GM18520 (cell line): ENCODE data around the gene AP1M2.

Source experiments
- ATAC-seq: cut with Tn5 transposase; IDR thresholded peaks from one replicate; pipeline ENCODE4 v1.9.1; 2021; ENCODE audit not compliant: unreplicated experiment

AP1M2 gene

DNA sequence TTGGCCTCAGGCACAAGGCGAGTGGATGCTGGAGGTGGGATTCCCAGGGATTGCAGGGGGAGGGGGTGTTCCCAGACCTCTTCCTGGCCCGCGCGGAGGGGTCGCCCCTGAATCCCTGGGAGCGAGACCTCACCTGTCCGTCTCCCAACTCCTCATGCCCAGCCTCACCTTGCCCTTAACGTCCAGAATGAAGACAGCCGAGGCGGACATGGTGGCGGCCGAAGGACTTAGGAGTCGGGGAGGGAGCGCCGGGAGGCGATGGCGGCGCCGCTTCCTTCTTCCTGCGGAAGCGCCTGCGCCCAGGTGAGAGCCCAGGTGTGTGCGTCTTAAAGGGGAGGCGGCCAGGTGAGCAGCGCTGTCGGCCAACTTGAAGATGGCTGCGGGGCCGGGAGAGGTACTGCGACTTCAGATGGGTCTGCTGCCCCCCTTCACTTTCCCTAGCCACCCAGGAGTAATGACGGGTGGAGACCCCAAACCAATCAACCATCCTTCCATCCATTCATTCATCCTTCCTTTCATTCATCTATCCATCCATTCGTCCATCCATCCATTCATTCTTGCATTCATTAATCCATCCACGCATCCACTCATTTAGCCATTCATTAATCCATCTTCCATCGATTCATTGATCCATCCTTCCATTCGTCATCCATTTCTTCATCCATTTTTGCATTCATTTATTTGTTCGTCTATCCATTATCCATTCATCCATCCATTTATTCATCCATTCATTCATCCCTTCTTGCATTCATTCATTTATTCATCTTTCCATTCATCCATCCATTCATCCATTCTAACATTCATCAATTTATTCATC lies at the start of gene AP1M2:
Gene AP1M2 (minus strand): TSS at position 291 of the 817 bp plus-strand sequence. CDS start 81 bp downstream, at position 210.
- ATAC-seq = no peak

DNA sequence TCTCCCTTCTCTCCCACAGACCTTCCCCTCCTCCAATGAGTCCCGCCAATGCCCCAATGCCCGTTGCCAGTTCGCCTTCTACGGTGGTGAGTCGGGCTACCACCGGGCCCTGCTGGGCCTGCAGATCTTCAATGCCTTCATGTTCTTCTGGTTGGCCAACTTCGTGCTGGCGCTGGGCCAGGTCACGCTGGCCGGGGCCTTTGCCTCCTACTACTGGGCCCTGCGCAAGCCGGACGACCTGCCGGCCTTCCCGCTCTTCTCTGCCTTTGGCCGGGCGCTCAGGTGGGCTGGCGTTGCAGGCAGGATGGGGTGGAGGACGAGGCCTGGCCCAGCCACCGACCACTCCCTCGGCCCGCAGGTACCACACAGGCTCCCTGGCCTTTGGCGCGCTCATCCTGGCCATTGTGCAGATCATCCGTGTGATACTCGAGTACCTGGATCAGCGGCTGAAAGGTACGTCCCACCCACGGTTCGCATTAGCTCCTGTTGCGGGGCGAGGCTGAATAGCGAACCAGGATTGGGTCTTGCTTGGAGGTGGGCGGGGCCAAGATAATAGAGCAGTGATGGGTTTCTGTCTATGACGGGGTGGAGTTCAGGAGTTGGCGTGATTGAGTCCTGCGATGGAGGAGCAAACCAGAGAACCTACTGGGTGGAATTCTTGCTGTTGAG lies 49.3 kb upstream of the AP1M2 start:
- no peak for ATAC-seq

DNA sequence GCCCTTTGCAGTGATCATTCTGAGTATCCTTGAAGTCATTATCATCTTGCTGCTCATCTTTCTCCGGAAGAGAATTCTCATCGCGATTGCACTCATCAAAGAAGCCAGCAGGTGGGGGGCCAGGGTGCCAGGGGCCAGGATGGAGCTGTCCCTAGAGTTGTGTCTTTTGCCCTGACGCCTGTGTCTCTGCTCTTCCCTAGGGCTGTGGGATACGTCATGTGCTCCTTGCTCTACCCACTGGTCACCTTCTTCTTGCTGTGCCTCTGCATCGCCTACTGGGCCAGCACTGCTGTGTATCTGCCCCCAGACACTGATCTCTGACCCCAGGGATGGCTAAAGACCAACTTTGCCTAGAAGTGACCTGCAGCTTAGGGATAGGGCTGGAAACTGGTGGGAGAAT lies 47.9 kb upstream of the AP1M2 start:
- ATAC-seq = no peak

DNA sequence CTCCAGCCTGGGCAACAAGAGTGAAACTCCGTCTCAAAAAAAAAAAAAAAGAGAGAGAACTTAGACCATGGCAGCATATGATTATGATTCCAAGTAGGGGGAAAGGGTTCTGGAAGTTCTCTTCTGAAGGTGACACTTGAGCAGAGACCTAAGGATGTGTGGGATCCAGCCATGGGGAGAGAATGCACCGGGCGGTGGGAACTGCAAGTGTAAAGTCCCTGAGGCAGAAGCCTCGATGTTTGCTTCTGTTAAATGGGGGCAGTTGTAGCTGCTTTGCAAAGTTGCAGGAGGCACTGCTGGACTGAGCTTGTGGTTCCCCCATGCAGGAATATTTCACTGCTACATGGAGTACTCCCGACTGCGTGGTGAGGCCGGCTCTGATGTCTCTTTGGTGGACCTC lies 47.3 kb upstream of the AP1M2 start:
- ATAC-seq = no peak

DNA sequence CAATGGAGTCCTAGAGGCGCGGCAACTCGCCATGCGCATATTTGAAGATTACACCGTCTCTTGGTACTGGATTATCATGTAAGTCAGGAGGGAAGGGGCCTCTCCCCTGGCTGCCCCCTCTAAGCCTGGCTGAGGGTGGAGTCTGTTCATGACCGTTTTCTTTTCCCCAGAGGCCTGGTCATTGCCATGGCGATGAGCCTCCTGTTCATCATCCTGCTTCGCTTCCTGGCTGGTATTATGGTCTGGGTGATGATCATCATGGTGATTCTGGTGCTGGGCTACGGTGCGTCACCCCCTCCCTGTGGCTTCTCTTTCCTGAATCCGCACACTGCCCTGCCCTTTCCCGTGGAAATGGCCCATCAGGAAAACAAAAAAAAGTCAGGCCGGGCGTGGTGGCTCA lies 44.8 kb upstream of the AP1M2 start:
- no peak for ATAC-seq

DNA sequence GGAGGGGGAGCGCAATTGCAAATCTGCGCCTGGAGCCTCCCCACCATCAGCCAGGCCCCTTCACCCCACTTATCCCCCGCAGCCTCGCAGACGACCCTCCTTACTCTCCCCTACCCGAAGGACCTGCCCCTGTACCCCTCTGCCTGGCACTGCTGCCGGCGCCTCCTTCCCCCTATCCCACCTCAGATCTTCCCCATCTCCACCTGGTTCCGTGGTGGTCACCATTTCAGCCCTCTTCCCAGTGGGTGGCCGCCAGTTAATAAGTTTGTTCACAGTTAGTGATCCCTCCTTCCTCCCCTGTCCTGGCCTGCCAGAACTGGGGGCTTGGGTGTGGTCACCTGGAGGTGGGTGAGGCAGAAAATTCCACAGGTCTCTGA lies 38.6 kb upstream of the AP1M2 start:
- ATAC-seq = no peak

DNA sequence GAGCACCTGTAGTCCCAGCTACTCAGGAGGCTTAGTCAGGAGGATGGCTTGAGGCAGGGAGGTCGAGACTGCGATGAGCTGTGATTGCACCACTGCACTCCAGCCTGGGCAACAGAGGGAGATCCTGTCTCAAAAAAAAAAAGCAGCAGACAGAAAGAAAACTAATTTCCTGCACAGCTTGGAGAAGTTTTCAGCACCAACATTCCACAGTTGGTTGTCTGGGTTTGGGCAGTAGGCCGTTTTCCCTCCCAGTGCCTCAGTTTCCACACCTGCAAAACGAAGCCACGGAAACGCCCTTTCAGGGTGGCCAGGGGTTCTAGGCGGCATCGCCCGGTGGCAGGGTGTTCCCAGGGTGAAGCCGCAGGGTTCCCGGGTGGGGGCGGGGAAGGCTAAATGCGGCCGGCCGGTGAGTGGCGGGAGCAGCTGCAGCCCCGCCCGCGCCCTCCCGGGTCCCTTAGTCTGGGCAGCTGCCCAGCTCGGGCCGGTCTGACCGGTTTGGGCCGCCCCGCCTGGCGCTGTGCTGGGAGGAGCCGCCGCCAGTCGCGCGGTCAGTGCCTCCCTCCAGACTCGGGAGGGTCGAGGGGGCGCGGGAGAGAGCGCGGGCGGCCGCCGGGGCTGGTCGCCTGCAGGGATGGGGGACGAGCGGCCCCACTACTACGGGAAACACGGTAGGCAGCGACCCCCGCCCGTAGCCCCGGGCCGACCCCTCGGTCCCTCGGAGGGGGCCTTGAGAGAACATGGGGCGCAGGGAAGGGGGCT lies 38.1 kb upstream of the AP1M2 start, which contains the start of gene SLC44A2:
Gene SLC44A2 (plus strand): TSS at position 551 of the 759 bp plus-strand sequence. CDS start 81 bp downstream, at position 632.
- ATAC-seq = no peak

DNA sequence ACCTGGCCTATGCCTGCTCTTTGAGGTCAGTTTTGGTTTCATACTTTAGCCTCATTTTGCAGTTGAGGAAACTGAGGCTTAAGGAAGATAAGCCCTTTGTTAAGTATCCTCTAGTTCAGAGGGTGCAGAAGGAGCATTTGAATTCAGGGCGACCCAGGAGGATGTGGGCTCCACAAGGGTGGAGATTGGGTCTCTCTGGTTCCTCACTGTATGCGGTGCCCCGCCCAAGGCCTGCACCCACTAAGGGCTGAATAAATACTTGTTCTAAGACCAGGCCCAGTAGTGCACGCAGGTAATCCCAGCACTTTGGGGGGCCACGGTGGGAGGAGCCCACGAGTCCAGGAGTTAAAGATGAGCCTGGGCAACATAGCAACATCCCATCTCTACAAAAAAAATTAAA lies 37.5 kb upstream of the AP1M2 start:
- ATAC-seq = no peak

DNA sequence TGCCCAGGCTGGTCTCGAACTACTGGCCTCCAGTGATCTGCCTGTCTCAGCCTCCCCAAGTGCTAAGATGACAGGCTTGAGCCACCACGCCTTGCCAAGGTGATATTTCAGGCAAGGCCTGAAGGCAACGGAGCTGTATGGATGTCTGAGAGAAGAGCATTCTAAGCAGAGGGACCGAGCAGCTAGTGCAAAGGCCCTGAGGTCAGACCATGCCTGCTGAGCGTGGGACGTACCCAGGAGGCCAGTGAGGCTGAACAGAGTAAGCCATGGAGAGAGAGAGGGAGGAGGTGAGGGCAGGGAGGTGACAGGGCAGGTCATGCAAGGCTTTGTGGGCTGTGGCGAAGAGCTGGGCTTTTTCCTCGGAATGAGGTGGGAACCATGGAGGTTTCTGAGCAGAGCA lies 34.9 kb upstream of the AP1M2 start:
- no peak for ATAC-seq

DNA sequence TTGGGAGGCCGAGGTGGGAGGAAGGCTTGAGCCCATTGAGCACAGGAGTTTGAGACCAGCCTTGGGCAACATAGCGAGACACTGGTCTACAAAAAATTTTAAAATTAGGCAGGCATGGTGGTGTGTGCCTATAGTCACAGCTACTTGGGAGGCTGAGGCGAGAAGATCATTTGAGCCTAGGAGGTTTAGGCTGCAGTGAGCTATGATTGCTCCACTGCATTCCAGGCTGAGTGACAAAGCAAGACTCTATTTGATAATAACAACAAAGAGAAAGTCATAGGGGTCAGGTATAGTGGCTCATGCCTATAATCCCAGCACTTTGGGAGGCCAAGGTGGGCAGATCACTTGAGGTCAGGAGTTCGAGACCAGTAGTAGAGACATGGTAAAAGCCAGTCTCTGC lies 33.7 kb upstream of the AP1M2 start:
- no peak for ATAC-seq

DNA sequence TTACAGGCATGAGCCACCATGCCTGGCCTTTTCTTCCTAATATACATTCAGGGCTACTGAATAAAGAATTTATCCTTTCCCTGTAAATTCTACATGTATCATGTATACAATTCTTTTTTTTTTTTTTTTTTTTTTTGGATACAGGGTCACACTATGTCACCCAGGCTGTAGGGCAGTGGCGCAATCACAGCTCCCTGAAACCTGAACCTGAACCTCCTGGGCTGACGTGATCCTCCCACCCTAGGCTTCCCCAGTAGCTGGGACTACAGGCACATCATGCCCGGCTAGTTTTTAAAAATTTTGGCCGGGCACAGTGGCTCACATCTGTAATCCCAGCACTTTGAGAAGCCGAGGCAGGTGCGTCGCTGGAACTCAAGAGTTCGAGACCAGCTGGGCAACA lies 31.7 kb upstream of the AP1M2 start:
- ATAC-seq = no peak

DNA sequence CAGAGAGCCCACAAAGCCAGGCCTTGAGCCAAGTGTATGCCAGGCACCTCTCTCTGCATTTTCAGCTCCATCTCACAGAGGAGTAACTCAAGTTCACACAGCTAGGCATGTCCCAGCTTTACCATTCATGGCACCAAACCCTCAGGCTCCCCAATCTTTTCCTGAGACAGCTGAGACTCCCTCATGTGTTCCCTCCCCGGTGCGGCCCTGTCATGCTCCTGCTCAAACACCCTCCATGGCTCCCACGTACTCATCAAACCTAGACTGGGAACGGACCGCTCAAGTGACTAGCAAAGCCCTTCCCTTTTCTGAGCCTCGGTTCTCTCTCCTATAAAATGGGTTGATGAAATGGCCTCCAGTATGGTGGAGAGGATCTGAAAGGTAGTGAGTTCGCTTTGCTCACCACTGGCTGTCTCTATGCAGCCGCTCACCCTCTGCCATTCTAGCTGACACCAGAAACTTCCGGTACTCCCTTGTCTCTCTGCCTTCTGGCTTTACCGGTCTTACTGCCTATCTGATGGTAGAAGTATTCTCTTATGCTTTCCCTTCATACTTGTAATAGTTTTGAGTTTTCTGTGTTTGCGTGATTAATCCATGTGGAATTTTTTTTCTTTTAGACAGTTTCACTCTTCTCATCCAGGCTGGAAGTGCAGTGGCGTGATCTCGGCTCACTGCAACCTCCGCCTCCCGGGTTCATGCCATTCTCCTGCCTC lies 30.5 kb upstream of the AP1M2 start:
- ATAC-seq = no peak

DNA sequence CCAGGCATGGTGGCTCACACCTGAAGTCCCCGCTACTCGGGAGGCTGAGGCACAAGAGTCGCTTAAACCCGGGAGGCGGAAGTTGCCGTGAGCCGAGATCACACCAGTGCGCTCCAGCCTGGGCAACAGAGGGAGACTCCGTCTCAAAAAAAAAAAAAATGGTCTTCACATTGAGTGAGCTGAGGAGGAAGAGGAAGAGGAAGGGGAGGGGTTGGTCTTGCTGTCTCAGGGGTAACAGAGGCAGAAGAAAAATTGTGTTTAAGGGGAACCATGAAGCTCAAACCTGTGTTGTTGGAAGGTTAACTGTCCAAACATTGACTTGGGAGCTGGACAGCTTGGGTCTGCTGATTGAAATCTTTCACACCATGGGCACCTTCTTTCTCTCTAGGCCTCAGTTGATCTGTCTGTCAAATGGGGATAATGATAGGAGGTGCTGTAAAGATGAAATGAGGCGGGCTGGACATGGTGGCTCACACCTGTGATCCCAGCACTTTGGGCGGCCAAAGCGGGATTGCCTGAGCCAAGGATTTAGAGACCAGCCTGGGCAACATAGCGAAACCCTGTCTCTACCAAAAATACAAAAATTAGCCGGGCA lies 28.4 kb upstream of the AP1M2 start:
- no peak for ATAC-seq

DNA sequence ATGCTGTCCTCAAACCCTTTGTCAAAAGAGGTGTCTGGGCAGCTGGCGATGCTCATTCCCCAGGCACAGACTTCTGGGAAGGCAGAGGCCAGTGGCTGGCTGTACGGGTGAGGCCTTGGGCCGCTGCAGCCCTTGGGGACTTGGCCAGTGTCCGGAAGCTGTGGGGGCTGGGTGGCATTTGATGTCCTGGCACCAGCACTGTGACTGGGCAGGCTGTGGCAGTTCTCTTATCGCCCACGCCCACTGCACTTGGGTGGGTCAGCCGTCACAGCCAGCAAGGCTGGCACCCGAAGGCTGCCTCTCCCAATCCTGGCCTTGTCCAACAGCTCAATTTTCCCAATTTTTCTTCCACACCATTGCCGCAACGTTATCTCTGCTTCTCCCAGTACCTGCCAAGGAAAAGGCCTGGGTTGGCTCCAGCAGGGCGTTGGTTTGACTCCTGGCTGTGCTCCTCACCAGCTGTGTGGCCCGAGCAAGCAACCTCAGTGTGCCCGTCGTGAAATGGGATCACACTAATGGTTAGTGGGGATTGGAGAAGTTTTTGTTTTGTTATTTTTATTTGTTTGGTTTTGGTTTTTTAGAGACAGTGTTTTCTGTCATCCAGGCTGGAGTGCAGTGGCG lies 25.5 kb upstream of the AP1M2 start:
- ATAC-seq = no peak

DNA sequence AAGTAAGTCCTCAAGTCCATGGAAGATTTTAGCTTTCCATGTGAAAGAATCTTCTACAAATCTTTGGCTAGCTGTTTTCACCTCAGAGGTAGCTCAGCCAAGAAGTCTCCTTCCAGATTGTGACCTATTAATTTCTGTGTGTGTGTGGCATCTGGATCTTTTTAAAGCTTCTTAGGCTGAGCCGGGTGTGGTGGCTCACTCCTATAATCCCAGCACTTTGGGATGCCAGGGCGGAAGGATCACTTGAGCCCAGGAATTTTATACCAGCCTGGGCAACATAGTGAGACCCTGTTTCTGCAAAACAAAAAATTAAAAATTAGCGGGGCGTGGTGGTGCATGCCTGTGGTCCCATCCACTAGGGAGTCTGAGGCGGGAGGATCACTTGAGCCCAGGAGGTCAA lies 24.8 kb upstream of the AP1M2 start:
- no peak for ATAC-seq

DNA sequence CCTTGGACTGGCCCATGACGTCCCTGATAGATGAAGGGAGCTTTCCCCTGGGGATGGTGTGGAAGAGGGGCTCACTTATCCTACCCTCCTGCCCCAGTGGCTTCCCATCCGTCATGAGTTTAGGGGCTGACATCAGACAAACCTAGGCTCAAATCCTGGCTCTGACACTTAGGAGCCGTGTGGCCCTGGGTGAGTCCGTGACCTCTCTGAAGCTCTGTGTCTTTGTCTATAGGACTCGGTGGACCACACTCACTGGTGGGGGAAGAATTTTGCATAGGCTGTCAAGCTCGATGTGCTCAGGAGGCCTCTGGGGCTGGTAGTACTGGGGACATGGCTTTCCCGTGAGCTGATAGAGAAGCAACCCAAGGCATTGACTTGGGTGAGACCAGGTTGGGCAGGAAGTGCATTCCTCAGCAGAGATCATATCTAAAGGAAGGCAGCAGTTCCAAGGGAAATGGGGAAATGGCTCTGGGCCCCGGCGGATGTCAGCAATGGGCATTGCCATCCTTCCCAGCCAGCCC lies 17.4 kb upstream of the AP1M2 start:
- no peak for ATAC-seq

DNA sequence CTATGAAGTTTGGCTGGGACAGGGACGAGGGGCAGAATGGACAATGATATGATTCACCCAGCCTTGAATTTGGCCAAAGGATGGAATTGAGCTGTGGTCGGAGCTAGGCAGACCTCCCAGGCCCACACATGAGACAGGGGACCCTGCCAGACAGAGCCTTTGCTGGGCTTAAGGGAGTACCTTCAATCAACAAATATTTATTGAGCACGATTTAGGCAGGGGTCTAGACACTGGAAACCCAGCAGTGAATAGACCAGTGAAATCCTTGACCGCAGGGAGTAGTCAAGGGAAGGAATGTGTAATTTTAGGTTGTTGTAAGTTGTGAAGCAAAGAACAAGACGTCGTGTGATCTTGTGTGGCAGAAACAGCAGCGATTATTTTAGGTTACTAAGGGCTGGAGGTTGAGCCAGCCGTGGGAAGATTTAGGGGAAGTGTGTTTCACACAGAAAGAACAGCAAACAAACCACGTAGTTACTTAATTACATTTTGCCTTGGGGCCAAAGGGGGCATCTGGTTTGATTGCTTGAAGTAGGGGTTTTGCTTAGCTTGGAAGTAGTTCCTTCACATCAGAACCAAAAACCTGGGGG lies 16.9 kb upstream of the AP1M2 start:
- ATAC-seq = no peak

DNA sequence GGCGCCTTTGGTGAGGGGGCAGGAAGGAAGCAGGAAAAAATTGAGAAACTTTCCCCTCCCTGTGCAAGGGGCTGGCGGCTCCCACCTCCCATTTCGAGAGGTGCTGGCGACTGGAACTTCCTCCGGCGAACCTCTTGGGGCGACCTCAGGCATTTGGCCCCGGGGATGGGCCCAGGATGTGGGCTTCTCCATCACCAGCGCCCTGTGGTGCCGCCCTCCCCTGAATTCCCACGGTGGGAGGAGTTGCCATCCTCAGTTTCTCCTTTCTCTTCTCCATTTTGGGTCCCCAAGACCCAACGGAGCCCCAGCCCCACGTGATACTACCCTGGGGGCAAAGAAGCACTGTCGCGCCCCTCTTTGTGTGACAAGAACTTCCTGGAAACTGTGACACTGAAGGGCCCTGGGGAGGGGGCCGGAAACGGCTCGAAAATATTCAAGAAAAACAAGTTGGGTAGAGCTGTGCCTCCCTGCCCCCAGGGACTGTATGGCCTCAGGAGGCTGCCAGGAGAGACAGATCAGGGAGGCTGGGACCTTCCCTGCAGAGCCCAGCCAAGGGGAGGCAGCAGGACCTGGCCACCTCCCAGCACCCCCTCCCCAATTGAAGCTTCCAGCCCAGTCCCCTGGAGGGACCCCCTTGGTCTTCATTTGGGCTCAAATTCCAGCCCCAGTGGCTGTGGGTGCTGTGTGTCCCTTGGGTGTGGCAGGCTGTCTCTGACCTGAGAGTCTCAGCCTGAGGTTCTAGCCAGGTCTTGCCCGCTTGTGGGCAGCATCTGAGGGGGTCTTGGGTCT lies 16.2 kb upstream of the AP1M2 start:
- ATAC-seq = peak; percentile 47
